HG03103 (cell line): ENCODE data around the gene FAM174A.
"Not testable (repeated sequence)": the region's sequence is repeated elsewhere in the genome, so short reads cannot be mapped to it uniquely, and the experiment has no call there.

Experiments
- ATAC-seq: cut with Tn5 transposase; IDR thresholded peaks from one replicate; pipeline ENCODE4 v1.9.1; 2021; ENCODE audit warnings: low read depth; ENCODE audit not compliant: unreplicated experiment

FAM174A gene

GRCh38 chr5:100574716-100575115 lies 39.5 kb downstream of the FAM174A start:
- ATAC-seq: no peak

GRCh38 chr5:100575815-100576214 lies 40.6 kb downstream of the FAM174A start:
- no peak for ATAC-seq

- ATAC-seq: no peak
These were observed 41.1 kb downstream of the FAM174A start for GRCh38 chr5:100576217-100576751.

- no peak for ATAC-seq
These were observed 42.3 kb downstream of the FAM174A start for GRCh38 chr5:100577506-100577905.

- peak; percentile 84 for ATAC-seq
These were observed 48.9 kb downstream of the FAM174A start for GRCh38 chr5:100584069-100584468.

GRCh38 chr5:100584889-100585288 lies 49.7 kb downstream of the FAM174A start:
- ATAC-seq: no peak

- no peak for ATAC-seq
These were observed 55.7 kb downstream of the FAM174A start for GRCh38 chr5:100590867-100591266.

GRCh38 chr5:100595152-100595811 lies 60.1 kb downstream of the FAM174A start:
- no peak for ATAC-seq

- ATAC-seq: no peak
These were observed 60.6 kb downstream of the FAM174A start for GRCh38 chr5:100595812-100596173.

- ATAC-seq: no peak
These were observed 63.3 kb downstream of the FAM174A start for GRCh38 chr5:100598446-100598845.

- no peak for ATAC-seq
These were observed 65.3 kb downstream of the FAM174A start for GRCh38 chr5:100600298-100600994.

GRCh38 chr5:100603141-100603540 lies 68.0 kb downstream of the FAM174A start:
- no peak for ATAC-seq

GRCh38 chr5:100604021-100604420 lies 68.8 kb downstream of the FAM174A start:
- not testable (repeated sequence) for ATAC-seq

- ATAC-seq: no peak
These were observed 74.4 kb downstream of the FAM174A start for GRCh38 chr5:100609594-100609993.

GRCh38 chr5:100614308-100614707 lies 79.1 kb downstream of the FAM174A start:
- no peak for ATAC-seq

GRCh38 chr5:100615362-100615761 lies 80.2 kb downstream of the FAM174A start:
- no peak for ATAC-seq

- no peak for ATAC-seq
These were observed 81.1 kb downstream of the FAM174A start for GRCh38 chr5:100616291-100616690.

GRCh38 chr5:100616981-100617380 lies 81.8 kb downstream of the FAM174A start:
- no peak for ATAC-seq

- ATAC-seq: peak; percentile 90
These were observed 88.5 kb downstream of the FAM174A start for GRCh38 chr5:100623719-100624118.

GRCh38 chr5:100634937-100635534 lies 99.9 kb downstream of the FAM174A start:
- ATAC-seq: peak; percentile 57
